Stimulated activated CD8-positive, alpha-beta memory T cell treated with anti-CD3 and anti-CD28 coated beads, Interleukin-2, amount 100 ng/mL, for 48 hours (primary cell): ENCODE measurements around the gene RPL6.

Experiments used
- DNase-seq, 2 donors: peaks; one replicate each; pipeline ENCODE4 v3.0.0-alpha.2; 2020; ENCODE audit warnings: low read depth in 2 of 2

Gene RPL6

DNA sequence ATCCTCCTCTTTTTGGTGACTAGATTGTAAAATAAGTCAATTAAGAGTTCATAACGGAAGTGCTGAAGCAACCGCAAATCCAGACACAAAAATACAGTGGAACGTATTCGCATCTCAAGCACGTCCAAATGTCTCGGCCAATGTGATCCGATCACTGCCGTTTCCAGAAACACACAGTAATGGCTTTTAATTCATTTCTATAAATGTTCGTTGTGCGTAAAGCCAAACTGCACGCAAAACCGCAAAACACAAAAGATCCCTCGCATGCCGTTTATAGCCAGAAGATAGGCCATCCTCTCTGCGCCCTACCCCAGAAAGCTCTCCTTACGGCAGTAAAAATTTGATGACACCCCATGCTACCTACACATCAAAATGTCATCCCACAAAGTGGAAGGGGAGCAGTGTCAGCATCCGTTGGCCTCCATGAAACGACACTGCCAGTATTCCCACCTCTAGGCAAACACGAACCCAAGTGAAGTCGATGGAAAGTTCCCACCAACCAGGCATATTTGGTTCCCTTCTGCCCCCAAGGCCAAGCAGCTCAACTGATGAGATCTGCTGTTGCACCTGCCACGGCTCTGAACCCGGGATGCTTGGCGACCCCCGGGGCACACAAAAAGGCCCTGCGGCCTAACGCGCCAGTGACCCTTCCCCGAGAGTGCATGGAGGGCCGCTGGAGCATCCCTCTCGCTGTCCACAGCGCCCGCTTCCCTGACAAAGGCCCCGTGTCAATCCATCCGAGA is 28.6 kb downstream of the RPL6 start:
- no peak for DNase-seq

DNA sequence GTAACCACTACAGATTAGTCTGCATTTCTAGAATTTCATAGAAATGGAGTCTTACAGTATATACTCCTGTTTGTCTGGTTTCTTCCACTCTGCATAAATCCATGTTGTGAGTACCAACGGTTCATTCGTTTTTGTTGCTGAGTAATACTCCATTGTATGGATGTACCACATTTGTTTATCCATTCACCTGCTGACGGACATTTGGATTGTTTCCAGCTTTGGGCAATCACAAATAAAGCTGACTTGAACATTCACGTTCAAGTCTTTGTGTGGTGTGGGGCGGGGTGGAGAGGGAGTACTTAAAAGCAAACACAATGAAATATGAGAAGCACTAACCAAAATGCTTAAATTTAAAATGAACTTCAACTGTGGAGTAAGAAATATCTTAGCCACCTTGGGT is 34.3 kb downstream of the RPL6 start:
- DNase-seq = no peak

DNA sequence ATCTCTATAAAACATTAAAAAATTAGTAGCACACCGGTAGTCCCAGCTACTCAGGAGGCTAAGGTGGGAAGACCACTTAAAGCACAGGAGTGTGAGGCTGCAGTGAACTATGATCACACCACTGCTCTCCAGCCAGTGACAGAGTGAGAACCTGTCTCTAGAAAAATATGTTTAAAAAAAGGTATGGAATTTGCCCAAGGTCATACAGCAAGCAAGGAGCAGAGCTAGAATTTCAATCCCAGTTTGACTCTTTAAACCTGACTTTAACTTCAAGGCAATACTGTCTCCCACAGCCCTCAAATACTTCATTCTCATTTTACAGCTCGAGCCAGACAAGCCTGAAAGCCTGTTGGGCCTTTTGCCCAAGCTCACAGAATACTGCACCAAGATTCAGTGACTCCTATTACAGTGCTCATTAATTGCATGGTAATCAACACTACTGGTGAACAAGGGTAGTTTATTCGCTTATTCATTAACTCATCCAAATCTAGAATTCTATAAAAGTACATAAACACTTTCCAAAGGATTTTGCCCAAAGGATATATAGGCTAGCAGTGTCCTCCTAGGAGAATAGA is 35.2 kb downstream of the RPL6 start:
- no peak for DNase-seq

DNA sequence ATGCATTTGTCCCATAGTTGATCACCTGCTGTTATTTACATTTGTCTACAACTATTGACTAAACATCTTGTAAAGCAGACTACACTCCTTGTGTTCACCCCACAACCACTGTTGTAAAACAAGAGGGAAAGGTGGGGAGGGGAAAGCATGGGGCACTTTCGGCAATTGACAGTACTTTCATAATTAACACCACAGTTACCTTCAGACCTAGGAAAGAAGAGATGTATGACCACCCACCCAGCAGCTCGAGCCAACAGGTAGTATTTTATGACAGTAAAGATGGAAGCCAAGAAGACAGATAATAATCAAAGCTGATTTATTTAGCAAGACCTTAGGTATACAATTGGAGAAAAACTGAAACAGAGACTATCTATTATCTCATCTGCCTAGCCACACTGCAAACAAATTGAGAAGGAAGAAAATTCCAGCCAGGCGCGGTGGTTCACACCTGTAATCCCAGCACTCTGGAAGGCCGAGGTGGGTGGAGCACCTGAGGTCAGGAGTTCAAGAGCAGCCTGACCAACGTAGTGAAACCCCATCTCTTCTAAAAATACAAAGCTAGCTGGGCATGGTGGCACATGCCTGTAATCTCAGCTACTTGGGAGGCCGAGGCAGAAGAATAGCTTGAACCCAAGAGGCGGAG is 38.4 kb downstream of the RPL6 start:
- DNase-seq = no peak

DNA sequence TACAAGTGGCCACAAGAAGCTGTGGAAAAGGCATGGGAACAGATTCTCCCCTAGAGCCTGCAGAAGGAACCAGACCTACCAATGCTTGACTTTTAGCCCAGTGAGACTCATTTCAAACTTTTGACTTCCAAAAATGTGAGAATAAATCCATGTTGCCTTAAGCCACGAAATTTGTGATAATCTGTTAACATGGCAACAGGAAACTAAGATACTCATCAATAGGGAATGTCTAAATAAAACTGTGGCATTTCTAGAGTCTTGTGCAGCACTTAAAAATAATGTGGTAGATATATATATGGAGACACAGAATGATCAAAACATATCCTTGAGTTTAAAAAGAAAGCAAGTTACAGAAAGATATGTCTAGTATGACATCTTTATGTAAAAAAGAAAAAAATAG is 39.2 kb downstream of the RPL6 start:
- DNase-seq = no peak

DNA sequence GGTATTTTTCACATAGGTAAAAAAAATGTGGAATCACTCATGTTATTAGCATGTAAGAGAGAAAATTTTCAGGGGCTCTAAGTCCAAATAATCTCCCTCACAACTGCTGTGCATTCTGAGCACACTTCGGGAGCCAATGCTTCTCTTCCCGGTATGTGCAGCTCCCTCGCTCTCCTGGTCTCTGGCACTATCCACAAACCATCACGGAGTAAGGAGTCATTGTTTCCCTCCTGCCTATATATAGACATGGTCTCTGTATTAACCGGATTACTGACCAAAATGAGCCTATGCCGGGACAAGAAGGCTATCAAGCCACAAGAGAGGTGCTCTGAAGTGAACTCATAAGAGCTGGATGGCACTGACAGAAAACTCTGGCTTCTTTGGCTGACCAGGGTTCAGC is 40.5 kb downstream of the RPL6 start:
- DNase-seq = no peak

DNA sequence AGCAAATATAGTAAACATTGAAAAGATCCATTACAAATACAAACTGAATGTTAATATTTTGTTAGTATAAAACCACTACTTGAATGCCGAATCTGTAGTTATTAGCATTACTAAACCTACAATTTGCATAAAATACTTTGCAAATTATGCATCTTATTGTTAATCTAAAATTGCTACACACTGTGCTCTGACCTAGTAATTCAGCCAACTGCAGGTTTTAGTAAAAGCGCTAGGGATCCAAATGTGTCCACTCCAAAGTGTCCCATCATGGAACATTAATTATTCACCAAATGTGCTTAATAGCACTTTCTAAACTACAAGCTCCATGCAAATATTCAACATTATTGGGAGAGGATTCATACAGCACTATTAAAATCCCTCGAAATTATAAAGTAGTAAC is 41.4 kb downstream of the RPL6 start:
- no peak for DNase-seq

DNA sequence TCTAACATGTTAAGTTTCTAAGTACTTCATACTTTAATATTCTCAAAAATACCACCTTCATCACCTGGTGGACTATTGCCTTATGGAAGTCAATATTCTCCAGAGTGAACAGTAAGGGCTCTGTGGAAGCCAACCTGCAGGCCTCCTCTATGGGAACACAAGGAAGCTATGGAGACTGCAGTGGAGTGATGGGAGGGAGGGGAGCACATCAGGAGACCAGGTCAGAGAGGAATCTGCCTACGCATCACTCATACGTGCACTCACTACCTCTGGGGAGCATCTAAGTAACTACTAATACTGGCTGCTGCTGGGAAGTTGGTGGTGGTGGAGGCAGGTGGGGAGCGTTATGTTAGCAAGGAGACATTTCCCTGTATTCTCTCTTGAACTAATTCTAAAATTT is 47.1 kb downstream of the RPL6 start:
- DNase-seq = no peak

DNA sequence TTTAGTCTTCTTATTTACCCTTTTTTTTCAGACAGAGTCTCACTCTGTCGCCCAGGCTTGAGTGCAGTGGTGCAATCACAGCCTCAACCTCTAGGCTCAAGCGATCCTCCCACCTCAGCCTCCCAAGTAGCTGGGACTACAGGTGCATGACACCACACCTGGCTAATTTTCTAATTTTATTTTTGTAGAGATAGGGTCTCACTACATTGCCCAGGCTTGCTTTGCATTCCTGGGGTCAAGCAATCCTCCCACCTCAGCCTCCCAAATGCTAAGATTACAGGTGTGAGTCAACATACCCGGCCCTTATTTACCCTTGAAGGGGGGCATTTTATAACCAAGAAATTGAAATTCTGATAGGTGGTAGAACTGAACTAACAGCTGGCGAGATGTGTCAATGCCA is 48.1 kb downstream of the RPL6 start:
- DNase-seq = no peak

DNA sequence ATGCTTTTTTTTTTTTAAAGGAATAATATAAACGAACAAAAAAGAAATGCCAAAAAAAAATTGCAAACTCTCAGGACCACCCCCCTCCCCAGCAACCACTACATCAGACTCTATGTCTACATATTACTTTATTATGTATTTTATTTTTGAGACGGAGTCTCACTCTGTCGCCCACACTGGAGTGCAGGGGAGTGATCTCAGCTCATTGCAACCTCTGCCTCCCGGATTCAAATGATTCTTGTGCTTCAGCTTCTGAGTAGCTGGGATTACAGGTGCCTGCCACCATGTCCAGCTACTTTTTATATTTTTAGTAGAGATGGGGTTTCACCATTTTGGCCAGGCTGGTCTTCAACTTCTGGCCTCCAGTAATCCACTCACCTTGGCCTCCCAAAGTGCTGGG is 50.1 kb downstream of the RPL6 start:
- DNase-seq = no peak

DNA sequence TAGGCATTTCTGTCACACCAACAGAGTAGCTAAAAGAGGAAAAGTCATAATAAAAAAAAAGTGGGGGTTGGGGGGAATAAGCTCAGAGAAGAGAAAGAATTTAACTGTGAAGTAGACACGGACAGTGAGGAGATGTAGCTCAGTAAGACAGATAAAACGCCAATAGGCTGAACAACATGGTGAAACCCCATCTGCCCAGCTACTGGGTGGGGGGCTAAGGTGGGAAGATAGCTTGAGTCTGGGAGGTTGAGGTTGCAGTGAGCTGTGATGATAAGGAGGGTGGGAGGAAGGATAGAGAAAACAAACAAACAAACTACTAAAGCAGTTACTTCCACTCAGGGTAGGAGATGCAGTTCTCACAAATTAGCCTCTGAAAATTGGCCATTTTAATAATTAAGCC is 52.2 kb downstream of the RPL6 start:
- no peak for DNase-seq
